ENCODE measurements around the gene CD84. TPM values are rescaled to one million over a fixed set of nuclear protein-coding genes. Genes with fewer than 3 reads are reported as not detected.

The CD84 gene
- total RNA-seq, 1 donor = not detected

GRCh38 chr1:160553778-160554177 is 25.5 kb downstream of the CD84 start:
- TF ChIP-seq CTCF (IDR thresholded peaks at IDR 0.05; ENCODE audit: insufficient read depth, low read length) = no peak
- H3K4me3 ChIP-seq (ENCODE audit: low read depth, low read length) = no peak overlapping the region
- no peak for DNase-seq (ENCODE audit: low read depth)

- no peak overlapping the region for H3K4me3 ChIP-seq (ENCODE audit: low read depth, low read length)
- TF ChIP-seq CTCF (IDR thresholded peaks at IDR 0.05; ENCODE audit: insufficient read depth, low read length) = no peak
- no peak for DNase-seq (ENCODE audit: low read depth)
Measured at GRCh38 chr1:160552425-160552824, 26.9 kb downstream of the CD84 start.

- no peak for DNase-seq (ENCODE audit: low read depth)
- no peak for TF ChIP-seq CTCF (IDR thresholded peaks at IDR 0.05; ENCODE audit: insufficient read depth, low read length)
- no peak overlapping the region for H3K4me3 ChIP-seq (ENCODE audit: low read depth, low read length)
Measured at GRCh38 chr1:160550572-160551034, 28.7 kb downstream of the CD84 start.

- no peak for DNase-seq (ENCODE audit: low read depth)
- TF ChIP-seq CTCF (IDR thresholded peaks at IDR 0.05; ENCODE audit: insufficient read depth, low read length) = no peak
- no peak overlapping the region for H3K4me3 ChIP-seq (ENCODE audit: low read depth, low read length)
Measured at GRCh38 chr1:160549665-160550006, 29.7 kb downstream of the CD84 start.

GRCh38 chr1:160548960-160549664 is 30.2 kb downstream of the CD84 start:
- DNase-seq (ENCODE audit: low read depth) = no peak
- H3K4me3 ChIP-seq (ENCODE audit: low read depth, low read length) = no peak overlapping the region
- TF ChIP-seq CTCF (IDR thresholded peaks at IDR 0.05; ENCODE audit: insufficient read depth, low read length) = no peak

- DNase-seq (ENCODE audit: low read depth) = no peak
- TF ChIP-seq CTCF (IDR thresholded peaks at IDR 0.05; ENCODE audit: insufficient read depth, low read length) = no peak
- no peak overlapping the region for H3K4me3 ChIP-seq (ENCODE audit: low read depth, low read length)
Measured at GRCh38 chr1:160548183-160548582, 31.1 kb downstream of the CD84 start.

GRCh38 chr1:160547422-160547821 is 31.9 kb downstream of the CD84 start:
- DNase-seq (ENCODE audit: low read depth) = no peak
- H3K4me3 ChIP-seq (ENCODE audit: low read depth, low read length) = no peak overlapping the region
- TF ChIP-seq CTCF (IDR thresholded peaks at IDR 0.05; ENCODE audit: insufficient read depth, low read length) = no peak
